GM10266 (cell line): ENCODE results near the gene LRRC4C.
"Not testable (repeated sequence)": the region's sequence is repeated elsewhere in the genome, so short reads cannot be mapped to it uniquely, and the experiment has no call there.

Source experiments
- DNase-seq: peaks from one replicate; pipeline ENCODE4 v3.0.0; 2012; ENCODE audit errors: extremely low spot score
- CTCF ChIP-seq: IDR thresholded peaks from 2 replicates; pipeline ENCODE4 v1.5.1; 2012; ENCODE audit warnings: mild to moderate bottlenecking, low read depth; ENCODE audit not compliant: control insufficient read depth, insufficient read depth; ENCODE audit errors: missing control alignments

The LRRC4C gene

GRCh38 chr11:40202589-40203270 is 1256.7 kb downstream of the LRRC4C start:
- TF ChIP-seq CTCF = no peak
- DNase-seq = no peak

GRCh38 chr11:40192590-40192989 is 1266.9 kb downstream of the LRRC4C start:
- not testable (repeated sequence) for DNase-seq

GRCh38 chr11:40190294-40190693 is 1269.2 kb downstream of the LRRC4C start:
- no peak for TF ChIP-seq CTCF

GRCh38 chr11:40188848-40189247 is 1270.6 kb downstream of the LRRC4C start:
- TF ChIP-seq CTCF = no peak
- no peak for DNase-seq

More at GRCh38 chr11:40190294-40190693, 1269.2 kb downstream of the LRRC4C start:
- DNase-seq = no peak

- TF ChIP-seq CTCF = no peak
- DNase-seq = no peak
Measured at GRCh38 chr11:40187295-40187694, 1272.2 kb downstream of the LRRC4C start.

GRCh38 chr11:40186437-40187263 is 1272.8 kb downstream of the LRRC4C start:
- no peak for TF ChIP-seq CTCF
- DNase-seq = no peak

GRCh38 chr11:40185793-40186192 is 1273.7 kb downstream of the LRRC4C start:
- no peak for TF ChIP-seq CTCF
- no peak for DNase-seq
